ENCODE measurements around the gene KCNMA1.

KCNMA1 gene

DNA sequence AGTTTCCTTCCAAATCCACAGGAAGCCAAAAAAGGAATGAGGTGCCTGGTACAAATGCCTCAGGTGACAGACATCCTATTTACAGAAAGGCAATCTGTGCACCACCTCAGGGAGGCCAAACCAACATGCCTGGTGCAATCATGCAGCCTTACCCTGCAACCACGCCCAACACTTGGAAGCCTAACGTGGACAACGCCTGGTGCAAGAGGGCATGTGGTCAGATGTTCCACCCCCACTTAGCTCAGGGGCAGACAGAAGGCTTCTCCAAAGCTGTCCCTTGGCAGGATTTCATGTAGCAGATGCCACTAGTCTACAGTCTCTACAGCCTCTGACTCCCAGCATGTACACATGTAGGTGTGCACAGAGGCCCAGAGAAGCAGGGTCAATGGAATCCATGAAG, 89.5 kb downstream of the KCNMA1 start:
- Histone ChIP-seq H3K36me3 (ENCODE audit: insufficient read depth, insufficient read length, low read length) (no peaks in the 10 kb centered on the region), H3K9ac (ENCODE audit: insufficient read length, low read depth) (no peak overlapping the region), H3K4me1 (ENCODE audit: insufficient read depth, insufficient read length) (no peaks in the 10 kb centered on the region), H3K4me3 (ENCODE audit: insufficient read length, low read depth) (no peak overlapping the region), H3K27me3 (ENCODE audit: insufficient read depth, insufficient read length) (no peaks in the 10 kb centered on the region), H3K9me3 (ENCODE audit: insufficient read depth, low read length) (no peaks in the 10 kb centered on the region)
- TF ChIP-seq SUZ12 (IDR thresholded peaks at IDR 0.05; ENCODE audit: extremely low read depth, insufficient read depth, insufficient read length) (no peak), ZNF274 (IDR thresholded peaks at IDR 0.05; ENCODE audit: low read depth, low read length) (no peak), YY1 (IDR thresholded peaks at IDR 0.05; ENCODE audit: insufficient read depth, insufficient read length) (no peak)
- no peak for DNase-seq (ENCODE audit: low read depth, low spot score)

DNA sequence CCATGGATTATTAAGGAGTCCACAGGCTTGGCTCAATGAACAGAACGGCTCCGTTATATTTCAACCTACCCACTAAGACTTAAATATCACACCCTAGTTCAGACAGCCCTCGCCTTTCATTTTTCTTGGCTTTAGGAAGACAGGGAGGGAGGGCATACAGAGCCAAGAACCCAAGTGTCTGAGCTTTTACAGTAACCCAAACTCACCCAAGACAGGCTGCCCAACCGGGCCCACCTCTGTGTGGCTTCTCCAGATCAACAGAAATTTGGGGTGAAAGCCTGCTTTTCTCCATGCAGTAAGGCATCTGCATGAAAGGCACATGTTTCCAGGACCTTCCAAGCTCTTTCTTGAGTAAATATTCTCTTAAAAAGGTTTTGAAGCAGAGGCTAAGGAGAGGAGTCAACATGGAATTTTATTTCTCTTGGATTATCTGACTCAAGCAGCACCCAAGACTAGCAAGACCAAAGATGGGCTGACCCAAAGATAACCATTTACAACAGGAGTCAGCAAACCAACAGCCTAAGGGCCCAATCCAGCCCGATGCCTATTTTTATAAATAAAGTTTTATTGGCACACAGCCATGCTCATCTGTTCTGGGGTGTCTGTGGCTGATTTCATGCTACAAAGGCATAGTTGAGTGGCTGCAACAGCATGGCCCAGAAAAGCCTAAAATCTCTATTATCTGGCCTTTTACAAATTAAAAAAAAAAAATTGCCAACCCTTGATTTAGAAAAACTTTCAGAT, 90.1 kb downstream of the KCNMA1 start:
- no peak for TF ChIP-seq ZNF274 (IDR thresholded peaks at IDR 0.05; ENCODE audit: low read depth, low read length)
- H3K4me3 ChIP-seq (ENCODE audit: insufficient read length, low read depth): no peak overlapping the region
- no peak for DNase-seq (ENCODE audit: low read depth, low spot score)
- H3K4me1 ChIP-seq (ENCODE audit: insufficient read depth, insufficient read length): no peaks in the 10 kb centered on the region
- no peaks in the 10 kb centered on the region for H3K27me3 ChIP-seq (ENCODE audit: insufficient read depth, insufficient read length)
- no peaks in the 10 kb centered on the region for H3K9me3 ChIP-seq (ENCODE audit: insufficient read depth, low read length)
- no peak overlapping the region for H3K9ac ChIP-seq (ENCODE audit: insufficient read length, low read depth)
- no peaks in the 10 kb centered on the region for H3K36me3 ChIP-seq (ENCODE audit: insufficient read depth, insufficient read length, low read length)

DNA sequence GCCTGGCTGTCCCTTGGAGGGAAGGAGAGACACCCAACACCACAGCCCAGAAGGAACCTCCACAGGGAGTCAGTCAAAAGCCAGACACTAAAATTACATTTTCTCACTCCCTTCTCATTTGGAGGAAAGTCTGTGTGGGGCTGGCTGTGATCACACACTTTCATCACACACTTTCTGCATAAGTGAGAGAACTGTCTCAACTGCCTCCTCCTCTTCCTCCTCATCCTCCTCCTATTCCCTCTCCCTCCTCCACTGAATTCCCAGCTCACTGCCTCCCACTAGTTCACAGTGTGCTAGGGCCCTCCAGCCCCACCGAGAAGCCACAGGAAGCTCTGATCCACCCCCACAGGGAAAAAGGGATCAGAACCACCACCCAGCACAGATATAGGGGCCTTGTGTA, 91.6 kb downstream of the KCNMA1 start:
- no peak for DNase-seq (ENCODE audit: low read depth, low spot score)
- H3K9ac ChIP-seq (ENCODE audit: insufficient read length, low read depth): no peak overlapping the region
- no peaks in the 10 kb centered on the region for H3K27me3 ChIP-seq (ENCODE audit: insufficient read depth, insufficient read length)
- H3K36me3 ChIP-seq (ENCODE audit: insufficient read depth, insufficient read length, low read length): no peaks in the 10 kb centered on the region
- TF ChIP-seq SUZ12 (IDR thresholded peaks at IDR 0.05; ENCODE audit: extremely low read depth, insufficient read depth, insufficient read length) (no peak), YY1 (IDR thresholded peaks at IDR 0.05; ENCODE audit: insufficient read depth, insufficient read length) (no peak), ZNF274 (IDR thresholded peaks at IDR 0.05; ENCODE audit: low read depth, low read length) (no peak)
- H3K4me1 ChIP-seq (ENCODE audit: insufficient read depth, insufficient read length): no peaks in the 10 kb centered on the region
- no peak overlapping the region for H3K4me3 ChIP-seq (ENCODE audit: insufficient read length, low read depth)
- no peaks in the 10 kb centered on the region for H3K9me3 ChIP-seq (ENCODE audit: insufficient read depth, low read length)

DNA sequence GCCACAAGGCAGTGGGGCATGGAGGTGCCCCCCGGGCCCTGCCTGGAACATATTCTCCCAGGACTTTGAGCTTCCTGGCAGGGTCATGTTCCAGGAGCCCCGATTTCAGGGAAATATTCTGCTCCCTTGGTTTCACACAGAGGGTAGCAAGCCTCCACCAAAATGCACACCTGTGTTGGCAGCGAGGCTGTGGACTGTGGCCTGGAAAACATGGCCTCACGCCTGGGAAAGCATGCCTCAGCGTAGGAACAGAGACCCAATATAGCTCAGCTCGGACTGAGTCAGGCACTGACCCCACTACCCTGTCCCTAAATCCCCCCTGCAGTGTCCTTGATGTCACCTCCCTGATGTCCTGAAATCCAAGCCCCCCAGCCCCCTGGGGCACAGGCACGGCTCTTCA, 92.0 kb downstream of the KCNMA1 start:
- H3K27me3 ChIP-seq (ENCODE audit: insufficient read depth, insufficient read length): no peaks in the 10 kb centered on the region
- H3K9me3 ChIP-seq (ENCODE audit: insufficient read depth, low read length): no peaks in the 10 kb centered on the region
- H3K4me3 ChIP-seq (ENCODE audit: insufficient read length, low read depth): no peak overlapping the region
- no peaks in the 10 kb centered on the region for H3K36me3 ChIP-seq (ENCODE audit: insufficient read depth, insufficient read length, low read length)
- TF ChIP-seq YY1 (IDR thresholded peaks at IDR 0.05; ENCODE audit: insufficient read depth, insufficient read length): no peak
- no peak for TF ChIP-seq ZNF274 (IDR thresholded peaks at IDR 0.05; ENCODE audit: low read depth, low read length)
- TF ChIP-seq SUZ12 (IDR thresholded peaks at IDR 0.05; ENCODE audit: extremely low read depth, insufficient read depth, insufficient read length): no peak
- DNase-seq (ENCODE audit: low read depth, low spot score): no peak
- H3K9ac ChIP-seq (ENCODE audit: insufficient read length, low read depth): no peak overlapping the region
- H3K4me1 ChIP-seq (ENCODE audit: insufficient read depth, insufficient read length): no peaks in the 10 kb centered on the region

DNA sequence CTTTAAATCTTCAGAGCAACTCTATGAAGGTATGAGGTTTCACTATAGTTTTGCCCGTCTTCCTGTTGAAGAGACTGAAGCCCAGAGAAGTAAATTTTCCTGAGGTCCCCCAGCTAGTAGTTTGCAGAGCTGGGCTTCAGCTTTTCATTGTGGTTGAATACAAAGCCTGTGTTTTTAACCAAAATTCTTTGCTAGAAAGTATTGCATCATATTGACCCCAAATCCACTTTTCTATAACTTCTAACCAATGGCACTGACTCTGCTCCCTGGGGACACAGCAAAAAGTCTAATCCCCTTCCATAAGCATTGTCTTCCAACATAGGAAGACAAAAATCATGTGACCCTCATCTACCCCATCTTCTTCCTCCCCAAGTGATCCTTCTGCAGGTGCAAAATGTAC, 93.0 kb downstream of the KCNMA1 start:
- no peak for DNase-seq (ENCODE audit: low read depth, low spot score)
- H3K4me1 ChIP-seq (ENCODE audit: insufficient read depth, insufficient read length): no peaks in the 10 kb centered on the region
- H3K27me3 ChIP-seq (ENCODE audit: insufficient read depth, insufficient read length): no peaks in the 10 kb centered on the region
- no peak for TF ChIP-seq SUZ12 (IDR thresholded peaks at IDR 0.05; ENCODE audit: extremely low read depth, insufficient read depth, insufficient read length)
- no peak for TF ChIP-seq ZNF274 (IDR thresholded peaks at IDR 0.05; ENCODE audit: low read depth, low read length)
- no peak for TF ChIP-seq YY1 (IDR thresholded peaks at IDR 0.05; ENCODE audit: insufficient read depth, insufficient read length)
- H3K9me3 ChIP-seq (ENCODE audit: insufficient read depth, low read length): no peaks in the 10 kb centered on the region
- no peak overlapping the region for H3K4me3 ChIP-seq (ENCODE audit: insufficient read length, low read depth)
- H3K9ac ChIP-seq (ENCODE audit: insufficient read length, low read depth): no peak overlapping the region
- no peaks in the 10 kb centered on the region for H3K36me3 ChIP-seq (ENCODE audit: insufficient read depth, insufficient read length, low read length)

DNA sequence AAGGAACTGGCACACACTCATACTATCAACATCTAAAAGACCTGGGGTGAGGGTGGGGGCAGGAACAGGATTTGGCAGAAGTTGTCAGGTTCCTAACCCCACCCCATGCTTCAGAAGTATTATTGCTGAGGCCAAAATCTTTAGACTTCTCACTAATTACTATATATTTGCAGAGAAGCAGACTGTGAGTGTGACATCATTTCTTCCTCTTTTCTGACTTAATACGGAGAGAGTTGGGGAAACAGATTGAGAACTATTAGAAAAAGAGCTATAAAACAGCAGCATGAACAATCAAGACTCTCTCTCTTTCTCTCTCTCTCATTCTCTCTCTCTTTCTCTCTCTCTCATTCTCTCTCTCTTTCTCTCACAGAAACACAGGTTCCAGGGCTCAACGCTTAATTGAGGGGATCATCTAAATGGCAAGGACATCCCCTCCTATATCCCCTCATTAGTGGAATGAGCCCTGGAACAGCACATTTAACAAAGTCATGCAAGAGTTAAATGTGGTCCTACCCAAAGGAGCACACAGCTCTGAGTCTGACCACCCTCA, 94.8 kb downstream of the KCNMA1 start:
- no peak for DNase-seq (ENCODE audit: low read depth, low spot score)
- no peaks in the 10 kb centered on the region for H3K4me1 ChIP-seq (ENCODE audit: insufficient read depth, insufficient read length)
- no peak overlapping the region for H3K9ac ChIP-seq (ENCODE audit: insufficient read length, low read depth)

DNA sequence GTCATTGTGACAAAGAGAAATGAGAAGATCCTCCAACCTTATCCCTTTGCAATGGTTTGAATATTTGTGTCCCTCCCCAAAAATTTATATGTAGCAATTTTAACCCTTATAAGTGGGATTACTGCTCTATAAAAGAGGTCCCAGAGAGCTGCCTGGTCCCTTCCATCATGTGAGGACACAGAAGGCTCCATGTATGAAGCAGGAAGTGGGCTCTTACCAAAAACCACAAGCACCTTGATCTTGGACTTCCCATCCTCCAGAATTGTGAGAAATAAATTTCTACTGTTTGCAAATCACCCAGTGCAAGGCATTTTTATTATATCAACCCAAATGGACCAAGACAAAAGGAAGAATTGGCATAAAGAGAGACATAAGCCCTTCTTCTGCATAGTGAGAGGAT, 95.7 kb downstream of the KCNMA1 start:
- no peak for TF ChIP-seq YY1 (IDR thresholded peaks at IDR 0.05; ENCODE audit: insufficient read depth, insufficient read length)
- TF ChIP-seq ZNF274 (IDR thresholded peaks at IDR 0.05; ENCODE audit: low read depth, low read length): no peak
- no peak for TF ChIP-seq SUZ12 (IDR thresholded peaks at IDR 0.05; ENCODE audit: extremely low read depth, insufficient read depth, insufficient read length)
- Histone ChIP-seq H3K9me3 (ENCODE audit: insufficient read depth, low read length) (no peaks in the 10 kb centered on the region), H3K9ac (ENCODE audit: insufficient read length, low read depth) (no peak overlapping the region), H3K4me3 (ENCODE audit: insufficient read length, low read depth) (no peak overlapping the region), H3K4me1 (ENCODE audit: insufficient read depth, insufficient read length) (no peaks in the 10 kb centered on the region), H3K36me3 (ENCODE audit: insufficient read depth, insufficient read length, low read length) (no peaks in the 10 kb centered on the region), H3K27me3 (ENCODE audit: insufficient read depth, insufficient read length) (no peaks in the 10 kb centered on the region)
- DNase-seq (ENCODE audit: low read depth, low spot score): no peak

More for the DNA sequence above, 94.8 kb downstream of the KCNMA1 start:
- no peak for TF ChIP-seq ZNF274 (IDR thresholded peaks at IDR 0.05; ENCODE audit: low read depth, low read length)
- TF ChIP-seq YY1 (IDR thresholded peaks at IDR 0.05; ENCODE audit: insufficient read depth, insufficient read length): no peak
- TF ChIP-seq SUZ12 (IDR thresholded peaks at IDR 0.05; ENCODE audit: extremely low read depth, insufficient read depth, insufficient read length): no peak
- no peaks in the 10 kb centered on the region for H3K36me3 ChIP-seq (ENCODE audit: insufficient read depth, insufficient read length, low read length)
- H3K4me3 ChIP-seq (ENCODE audit: insufficient read length, low read depth): no peak overlapping the region
- no peaks in the 10 kb centered on the region for H3K9me3 ChIP-seq (ENCODE audit: insufficient read depth, low read length)
- no peaks in the 10 kb centered on the region for H3K27me3 ChIP-seq (ENCODE audit: insufficient read depth, insufficient read length)

Data from NT2/D1 (cell line).